Mesenchymal stem cell (in vitro differentiated cells and primary cell): ENCODE results near the gene FAM180A.

Experiments
- DNase-seq: peaks from one replicate; pipeline ENCODE4 v3.0.0-alpha.2; 2013
- H2AFZ ChIP-seq: one replicate; pipeline ENCODE4 v1.6.1; 2013; ENCODE audit warnings: low read depth, mild to moderate bottlenecking, control low read depth, inconsistent platforms, low read length, moderate library complexity
- H2AK5ac ChIP-seq: 2 replicates; pipeline ENCODE4 v1.6.1; 2013; ENCODE audit warnings: low read length, moderate library complexity, mild to moderate bottlenecking, inconsistent platforms; ENCODE audit not compliant: severe bottlenecking
- H2BK120ac ChIP-seq: one replicate; pipeline ENCODE4 v1.6.1; 2013; ENCODE audit warnings: low read depth, mild to moderate bottlenecking, inconsistent platforms, low read length, moderate library complexity
- H2BK12ac ChIP-seq, 2 experiments: one replicate each; pipeline ENCODE4 v1.6.1; 2013; ENCODE audit warnings: inconsistent platforms in 2 of 2, low read length in 2 of 2, mild to moderate bottlenecking in 2 of 2, moderate library complexity in 2 of 2, control low read depth in 1 of 2
- H2BK15ac ChIP-seq: one replicate; pipeline ENCODE4 v1.6.1; 2013; ENCODE audit warnings: mild to moderate bottlenecking, low read depth, inconsistent platforms; ENCODE audit not compliant: poor library complexity, severe bottlenecking
- H2BK5ac ChIP-seq: 2 replicates; pipeline ENCODE4 v1.6.1; 2013; ENCODE audit warnings: low read depth, mild to moderate bottlenecking, low read length, control low read depth, inconsistent platforms; ENCODE audit not compliant: poor library complexity, severe bottlenecking
- H3K14ac ChIP-seq, 2 experiments: one replicate each; pipeline ENCODE4 v1.6.1; 2013; ENCODE audit warnings: inconsistent platforms in 2 of 2, low read length in 2 of 2, control low read depth in 1 of 2, mild to moderate bottlenecking in 1 of 2, moderate library complexity in 1 of 2
- H3K18ac ChIP-seq, 2 experiments: one replicate each; pipeline ENCODE4 v1.6.1; 2013; ENCODE audit warnings: inconsistent platforms in 2 of 2, low read length in 2 of 2, control low read depth in 1 of 2, low read depth in 1 of 2, mild to moderate bottlenecking in 1 of 2
- H3K23ac ChIP-seq, 2 experiments: one replicate each; pipeline ENCODE4 v1.6.1; 2013; ENCODE audit warnings: inconsistent platforms in 2 of 2, low read length in 2 of 2, mild to moderate bottlenecking in 2 of 2, moderate library complexity in 2 of 2, control low read depth in 1 of 2
- H3K27ac ChIP-seq: 2 replicates; pipeline ENCODE4 v1.5.1; 2013; ENCODE audit warnings: mild to moderate bottlenecking, moderate library complexity, low read length, control low read depth, inconsistent platforms; ENCODE audit not compliant: poor library complexity, severe bottlenecking
- H3K27me3 ChIP-seq, 2 experiments: 2 replicates each; pipeline versions ENCODE4 v1.6.1 to v1.7.0; 2013; ENCODE audit warnings: low read length in 2 of 2, mild to moderate bottlenecking in 2 of 2, moderate library complexity in 2 of 2, control low read depth in 1 of 2, inconsistent platforms in 1 of 2; ENCODE audit not compliant: control insufficient read depth in 1 of 2, insufficient read depth in 1 of 2
- H3K36me3 ChIP-seq, 2 experiments: 2 replicates each; pipeline versions ENCODE4 v1.6.1 to v1.7.0; 2013; ENCODE audit warnings: low read length in 2 of 2, control low read depth in 1 of 2, inconsistent platforms in 1 of 2, low read depth in 1 of 2, mild to moderate bottlenecking in 1 of 2; ENCODE audit not compliant: insufficient read depth in 2 of 2, control insufficient read depth in 1 of 2
- H3K4ac ChIP-seq, 2 experiments: one replicate each; pipeline ENCODE4 v1.6.1; 2013; ENCODE audit warnings: inconsistent platforms in 2 of 2, low read length in 2 of 2, mild to moderate bottlenecking in 2 of 2, moderate library complexity in 2 of 2, control low read depth in 1 of 2, low read depth in 1 of 2
- H3K4me1 ChIP-seq: 2 replicates; pipeline ENCODE4 v1.6.1; 2013; ENCODE audit warnings: low read depth, low read length, control low read depth; ENCODE audit not compliant: control insufficient read depth, insufficient read depth
- H3K4me2 ChIP-seq: 2 replicates; pipeline ENCODE4 v1.6.1; 2013; ENCODE audit warnings: low read length, mild to moderate bottlenecking, inconsistent platforms; ENCODE audit not compliant: poor library complexity, severe bottlenecking
- H3K4me3 ChIP-seq, 2 experiments: 2 replicates each; pipeline versions ENCODE4 v1.5.1 to v1.7.0; 2013; ENCODE audit warnings: low read length in 2 of 2, mild to moderate bottlenecking in 2 of 2, control low read depth in 1 of 2, low read depth in 1 of 2; ENCODE audit not compliant: insufficient read depth in 1 of 2
- H3K79me1 ChIP-seq: replicated peaks from 2 replicates; pipeline ENCODE4 v1.6.1; 2013; ENCODE audit warnings: mild to moderate bottlenecking, control low read depth, low read length, inconsistent platforms; ENCODE audit not compliant: poor library complexity, severe bottlenecking
- H3K9ac ChIP-seq: 2 replicates; pipeline ENCODE4 v1.7.0; 2013; ENCODE audit warnings: mild to moderate bottlenecking, low read length, moderate library complexity
- H3K9me3 ChIP-seq: 2 replicates; pipeline ENCODE4 v1.7.0; 2013; ENCODE audit warnings: mild to moderate bottlenecking, low read length; ENCODE audit not compliant: control insufficient read depth
- H4K8ac ChIP-seq: one replicate; pipeline ENCODE4 v1.6.1; 2013; ENCODE audit warnings: inconsistent platforms, mild to moderate bottlenecking, low read length, moderate library complexity
- H4K91ac ChIP-seq: one replicate; pipeline ENCODE4 v1.6.1; 2013; ENCODE audit warnings: mild to moderate bottlenecking, low read length, inconsistent platforms
- WGBS: methylation state at CpG from one replicate; pipeline ENCODE4 v1.1.7; 2013; ENCODE audit warnings: mixed read lengths; 5-methylcytosine and 5-hydroxymethylcytosine counted together

The FAM180A gene

DNA sequence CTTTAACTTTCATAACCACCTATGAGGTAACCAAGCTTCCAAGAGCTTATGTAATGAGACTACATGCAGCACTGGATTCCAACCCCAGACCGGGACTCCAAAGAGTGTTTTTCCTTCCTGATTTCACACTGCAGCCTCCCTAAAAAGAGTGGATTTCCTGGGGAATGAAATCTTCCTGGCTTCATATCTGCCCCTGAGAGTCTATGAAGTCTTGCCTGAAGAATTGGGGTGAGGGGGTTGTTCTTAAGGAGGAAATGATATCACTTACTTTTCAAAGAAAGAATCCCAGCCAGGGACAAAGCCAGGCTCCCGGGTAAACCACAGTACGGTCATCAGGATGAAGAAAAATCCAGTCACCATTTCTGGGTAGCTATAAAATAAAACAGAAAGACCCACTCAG is 56.6 kb downstream of the FAM180A start:
- Histone ChIP-seq H3K14ac (no peak overlapping the region), H3K4ac (no peak overlapping the region), H3K23ac (no peak overlapping the region), H2BK12ac (no peak overlapping the region), H3K27me3 (no peaks in the 10 kb centered on the region), H2AK5ac (no peak overlapping the region), H3K36me3 (peaks cover 5 to 72% of the 10 kb centered on the region in 2 experiments), H3K9me3 (no peaks in the 10 kb centered on the region), H3K18ac (no peak overlapping the region), H4K91ac (no peak overlapping the region), H3K9ac (no peak overlapping the region), H3K4me3 (no peak overlapping the region), H4K8ac (no peak overlapping the region), H2AFZ (no peak overlapping the region), H3K4me1 (peaks cover 4% of the 10 kb centered on the region), H3K27ac (no peak overlapping the region), H3K4me2 (no peak overlapping the region), H2BK120ac (no peak overlapping the region), H2BK15ac (no peak overlapping the region), H3K79me1 (peaks cover 5% of the 10 kb centered on the region), H2BK5ac (no peak overlapping the region)
- DNase-seq = no peak
- WGBS = 81% methylated on average over 2 of the region's 3 CpGs

DNA sequence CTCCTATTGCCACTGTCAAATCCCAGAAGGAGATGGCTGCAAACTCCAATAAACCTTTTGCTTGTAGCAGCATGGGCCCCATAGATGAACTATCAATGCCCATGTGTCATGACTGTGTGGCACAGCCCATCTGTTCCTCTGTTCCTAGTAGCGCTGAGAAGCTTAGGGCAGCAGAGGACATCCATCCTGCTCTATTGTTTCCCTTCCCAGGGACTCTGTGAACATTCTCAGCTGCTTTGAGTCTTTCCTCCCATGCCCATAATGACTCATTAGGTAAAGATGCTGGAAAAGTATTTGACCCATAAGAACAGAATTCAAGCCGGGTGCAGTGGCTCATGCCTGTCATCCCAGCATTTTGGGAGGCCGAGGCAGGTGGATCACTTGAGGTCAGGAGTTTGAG is 58.0 kb downstream of the FAM180A start:
- H3K4me1 ChIP-seq = peaks cover 4% of the 10 kb centered on the region
- DNase-seq = peak; percentile 18
- H3K9ac ChIP-seq = no peak overlapping the region
- no peak overlapping the region for H3K4ac ChIP-seq
- H3K27me3 ChIP-seq = no peaks in the 10 kb centered on the region
- H3K79me1 ChIP-seq = peaks cover 5% of the 10 kb centered on the region
- no peak overlapping the region for H4K91ac ChIP-seq
- H2AFZ ChIP-seq = no peak overlapping the region
- no peak overlapping the region for H4K8ac ChIP-seq
- 68% methylated on average over 3 of the region's 3 CpGs for WGBS
- no peak overlapping the region for H3K18ac ChIP-seq
- H2BK120ac ChIP-seq = no peak overlapping the region
- H3K36me3 ChIP-seq = peaks cover 6 to 79% of the 10 kb centered on the region in 2 experiments
- H3K14ac ChIP-seq = no peak overlapping the region
- H3K4me2 ChIP-seq = no peak overlapping the region
- H2BK12ac ChIP-seq = no peak overlapping the region
- H3K9me3 ChIP-seq = no peaks in the 10 kb centered on the region
- no peak overlapping the region for H2BK5ac ChIP-seq
- H3K27ac ChIP-seq = no peak overlapping the region
- H2BK15ac ChIP-seq = no peak overlapping the region
- H3K4me3 ChIP-seq = no peak overlapping the region
- no peak overlapping the region for H2AK5ac ChIP-seq
- no peak overlapping the region for H3K23ac ChIP-seq

DNA sequence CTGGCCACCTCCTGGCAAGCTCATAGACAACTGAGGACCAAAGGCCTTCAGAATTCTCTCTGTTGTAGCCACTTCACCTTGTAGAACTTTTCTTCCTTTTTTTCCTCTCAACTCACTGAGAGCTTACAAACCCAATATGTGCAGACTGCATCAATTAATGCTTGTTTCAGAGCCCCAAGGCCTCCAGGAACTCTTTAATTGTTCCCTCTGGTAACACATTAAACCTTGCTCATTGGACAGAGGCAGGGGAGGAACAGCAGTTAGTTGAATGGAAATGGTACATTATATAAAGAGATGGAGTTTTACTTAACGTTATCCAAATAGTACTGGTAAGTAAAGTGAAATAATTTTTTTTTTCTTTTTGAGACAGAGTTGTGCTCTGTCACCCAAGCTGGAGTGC is 61.1 kb downstream of the FAM180A start:
- Histone ChIP-seq H2BK12ac (no peak overlapping the region), H3K36me3 (peaks cover 9 to 79% of the 10 kb centered on the region in 2 experiments), H3K4me1 (peaks cover 9% of the 10 kb centered on the region), H2BK5ac (no peak overlapping the region), H3K18ac (no peak overlapping the region), H2BK15ac (no peak overlapping the region), H2BK120ac (no peak overlapping the region), H3K9ac (no peak overlapping the region), H3K79me1 (peaks cover 14% of the 10 kb centered on the region), H3K4ac (no peak overlapping the region), H3K23ac (no peak overlapping the region), H3K4me3 (no peak overlapping the region), H3K27me3 (no peaks in the 10 kb centered on the region), H3K27ac (no peak overlapping the region), H2AFZ (no peak overlapping the region), H4K8ac (no peak overlapping the region), H2AK5ac (no peak overlapping the region), H3K14ac (no peak overlapping the region), H4K91ac (no peak overlapping the region), H3K9me3 (no peaks in the 10 kb centered on the region), H3K4me2 (no peak overlapping the region)
- 0% methylated on average over 1 of the region's 1 CpG for WGBS
- DNase-seq = no peak

DNA sequence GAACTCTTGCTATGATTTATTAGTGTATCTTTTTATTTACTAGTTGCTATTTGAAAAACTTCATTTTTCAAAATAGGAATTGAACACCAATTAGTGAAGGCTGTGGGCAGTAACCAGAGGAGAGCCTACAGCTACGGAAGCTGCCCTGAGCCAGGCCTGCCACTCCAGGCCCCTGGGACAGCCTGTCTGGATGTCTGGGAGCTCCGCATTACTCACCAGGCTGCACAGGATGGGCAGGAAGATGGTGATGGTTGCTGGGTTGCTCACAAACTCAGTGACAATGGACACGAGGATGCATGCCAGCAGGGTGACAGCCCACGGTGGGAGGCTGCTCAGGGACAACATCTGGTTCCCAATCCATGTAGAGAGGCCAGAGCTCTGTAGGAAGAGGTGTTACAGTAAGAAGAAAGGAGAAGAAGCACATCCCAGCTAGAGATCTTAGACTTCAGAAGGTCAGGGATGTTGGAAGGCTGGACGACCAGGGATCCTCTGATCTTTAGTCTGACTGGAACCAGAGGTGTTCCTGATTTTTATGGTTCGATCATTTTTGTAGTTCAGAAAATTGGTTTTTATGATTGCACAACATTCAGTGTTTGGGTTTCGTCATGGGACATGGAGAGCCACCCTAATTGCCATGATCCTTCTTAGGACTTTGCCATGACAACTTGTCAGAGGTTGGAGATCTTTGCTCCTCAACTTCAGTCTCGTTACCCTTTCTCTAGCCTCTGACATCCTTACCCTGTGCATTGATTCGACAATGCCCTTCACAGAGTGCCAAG is 63.1 kb downstream of the FAM180A start:
- Histone ChIP-seq H3K4me2 (no peak overlapping the region), H3K4me3 (no peak overlapping the region), H3K9me3 (no peaks in the 10 kb centered on the region), H2AK5ac (no peak overlapping the region), H2AFZ (no peak overlapping the region), H2BK5ac (no peak overlapping the region), H4K91ac (no peak overlapping the region), H4K8ac (peak overlapping the region; percentile 65), H2BK15ac (no peak overlapping the region), H3K79me1 (peaks cover 24% of the 10 kb centered on the region), H2BK12ac (no peak overlapping the region), H3K23ac (no peak overlapping the region), H3K4ac (no peak overlapping the region), H3K36me3 (peaks cover 12 to 78% of the 10 kb centered on the region in 2 experiments), H3K18ac (no peak overlapping the region), H3K9ac (no peak overlapping the region), H3K27me3 (no peaks in the 10 kb centered on the region), H3K14ac (no peak overlapping the region), H2BK120ac (no peak overlapping the region), H3K4me1 (peaks cover 8% of the 10 kb centered on the region), H3K27ac (no peak overlapping the region)
- 70% methylated on average over 7 of the region's 9 CpGs for WGBS
- peak; percentile 40 for DNase-seq
